Neural crest cell (in vitro differentiated cells): ENCODE data around the gene HABP4. TPM values are rescaled to one million over a fixed set of nuclear protein-coding genes. Genes with fewer than 3 reads are reported as not detected.

Experiments
- DNase-seq: peaks from one replicate; pipeline ENCODE4 v3.0.0; 2021; ENCODE audit warnings: low read depth, mixed read lengths, low spot score
- H3K27ac Mint-ChIP-seq: one replicate; pipeline ENCODE4 v1.8.0; 2021; ENCODE audit warnings: mild to moderate bottlenecking, mixed read lengths; ENCODE audit not compliant: unreplicated experiment
- H3K27me3 Mint-ChIP-seq: 2 replicates; pipeline ENCODE4 v1.8.0; 2021; ENCODE audit warnings: low read depth, mild to moderate bottlenecking, mixed read lengths
- H3K36me3 Mint-ChIP-seq: 2 replicates; pipeline ENCODE4 v1.8.0; 2021; ENCODE audit warnings: low read depth, mild to moderate bottlenecking, mixed read lengths
- H3K4me1 Mint-ChIP-seq: 2 replicates; pipeline ENCODE4 v1.8.0; 2021; ENCODE audit warnings: mixed read lengths
- H3K4me3 Mint-ChIP-seq: one replicate; pipeline ENCODE4 v1.8.0; 2021; ENCODE audit warnings: mild to moderate bottlenecking, mixed read lengths
- H3K9me3 Mint-ChIP-seq: 2 replicates; pipeline ENCODE4 v1.8.0; 2021; ENCODE audit warnings: mixed read lengths
- CTCF ChIP-seq: fragments of 200-600 bp; sonication (generic); conservative IDR thresholded peaks from 2 replicates; pipeline ENCODE4 v1.5.0; 2021; ENCODE audit warnings: antibody characterized with exemption, mild to moderate bottlenecking
- total RNA-seq: library from RNA; stranded (reverse); gene quantifications from 2 replicates; pipeline ENCODE4 v1.2.1, GENCODE V29; 2021

Gene HABP4
- total RNA-seq, 1 donor from 2014 or later = 24.7 TPM

GRCh38 chr9:96515621-96516470 is 65.9 kb downstream of the HABP4 start:
- Mint-ChIP-seq H3K4me1 (peaks cover 16% of the 10 kb centered on the region), H3K36me3 (peaks cover 3% of the 10 kb centered on the region), H3K9me3 (no peaks in the 10 kb centered on the region), H3K4me3 (no peak overlapping the region), H3K27me3 (no peaks in the 10 kb centered on the region), H3K27ac (peak overlapping the region; percentile 10)
- no peak for DNase-seq
- no peak for TF ChIP-seq CTCF

GRCh38 chr9:96519095-96519494 is 69.1 kb downstream of the HABP4 start:
- no peak overlapping the region for H3K27ac Mint-ChIP-seq
- peaks cover 13% of the 10 kb centered on the region for H3K36me3 Mint-ChIP-seq
- no peaks in the 10 kb centered on the region for H3K27me3 Mint-ChIP-seq
- TF ChIP-seq CTCF = no peak
- no peaks in the 10 kb centered on the region for H3K9me3 Mint-ChIP-seq
- peaks cover 16% of the 10 kb centered on the region for H3K4me1 Mint-ChIP-seq
- no peak overlapping the region for H3K4me3 Mint-ChIP-seq
- DNase-seq = no peak

DNA sequence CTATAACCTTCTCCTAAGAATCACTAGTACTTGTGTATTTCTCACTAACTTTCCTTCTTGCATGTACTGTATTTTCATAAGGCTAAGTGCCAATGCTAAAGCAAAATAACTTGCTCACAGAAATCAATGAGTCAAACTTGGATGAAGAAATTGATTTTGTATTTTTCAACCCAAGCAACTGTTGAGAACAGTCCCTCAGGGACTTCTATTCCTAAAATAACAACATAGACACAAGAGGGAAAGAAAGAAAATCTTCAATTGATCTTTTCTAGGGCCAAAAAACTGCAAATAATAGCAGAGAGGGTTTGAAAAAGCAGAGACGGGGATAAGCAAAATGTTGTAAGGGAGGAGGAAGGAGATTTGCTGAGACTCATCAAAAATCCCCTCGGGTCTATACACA is 69.8 kb downstream of the HABP4 start:
- no peak overlapping the region for H3K27ac Mint-ChIP-seq
- H3K4me1 Mint-ChIP-seq = peaks cover 15% of the 10 kb centered on the region
- peaks cover 14% of the 10 kb centered on the region for H3K36me3 Mint-ChIP-seq
- H3K9me3 Mint-ChIP-seq = no peaks in the 10 kb centered on the region
- H3K27me3 Mint-ChIP-seq = no peaks in the 10 kb centered on the region
- no peak overlapping the region for H3K4me3 Mint-ChIP-seq
- no peak for DNase-seq
- TF ChIP-seq CTCF = no peak

DNA sequence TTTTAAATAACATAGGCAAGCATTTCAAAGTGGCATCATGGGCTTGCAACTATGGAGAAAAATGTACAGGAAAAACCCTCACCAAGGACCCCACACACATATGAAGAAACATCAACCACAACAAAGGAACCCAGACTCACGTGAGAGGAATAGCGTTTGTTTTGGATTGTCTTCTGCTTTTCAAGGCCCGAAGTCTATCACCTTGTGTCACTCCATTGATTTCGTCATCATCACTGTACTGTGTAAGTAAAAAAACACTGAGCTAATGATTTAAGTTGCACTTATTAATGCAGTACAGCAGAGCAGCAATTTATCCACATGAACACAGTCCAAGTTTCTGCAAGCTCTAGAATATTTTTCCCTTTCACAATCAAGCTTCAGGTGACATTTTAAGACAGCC is 72.4 kb downstream of the HABP4 start:
- Mint-ChIP-seq H3K4me1 (no peaks in the 10 kb centered on the region), H3K27ac (no peak overlapping the region), H3K9me3 (no peaks in the 10 kb centered on the region)

GRCh38 chr9:96523374-96523773 is 73.4 kb downstream of the HABP4 start:
- H3K4me3 Mint-ChIP-seq = no peak overlapping the region
- H3K36me3 Mint-ChIP-seq = peaks cover 21% of the 10 kb centered on the region
- H3K9me3 Mint-ChIP-seq = no peaks in the 10 kb centered on the region
- DNase-seq = no peak
- no peak overlapping the region for H3K27ac Mint-ChIP-seq
- H3K27me3 Mint-ChIP-seq = no peaks in the 10 kb centered on the region
- no peak for TF ChIP-seq CTCF
- H3K4me1 Mint-ChIP-seq = no peaks in the 10 kb centered on the region

More for the DNA sequence above, 72.4 kb downstream of the HABP4 start:
- no peaks in the 10 kb centered on the region for H3K27me3 Mint-ChIP-seq
- TF ChIP-seq CTCF = no peak
- no peak overlapping the region for H3K4me3 Mint-ChIP-seq
- H3K36me3 Mint-ChIP-seq = peaks cover 19% of the 10 kb centered on the region
- no peak for DNase-seq
